ENCODE results near the gene CST4.
"Not testable (repeated sequence)": the region's sequence is repeated elsewhere in the genome, so short reads cannot be mapped to it uniquely, and the experiment has no call there.

Gene CST4

DNA sequence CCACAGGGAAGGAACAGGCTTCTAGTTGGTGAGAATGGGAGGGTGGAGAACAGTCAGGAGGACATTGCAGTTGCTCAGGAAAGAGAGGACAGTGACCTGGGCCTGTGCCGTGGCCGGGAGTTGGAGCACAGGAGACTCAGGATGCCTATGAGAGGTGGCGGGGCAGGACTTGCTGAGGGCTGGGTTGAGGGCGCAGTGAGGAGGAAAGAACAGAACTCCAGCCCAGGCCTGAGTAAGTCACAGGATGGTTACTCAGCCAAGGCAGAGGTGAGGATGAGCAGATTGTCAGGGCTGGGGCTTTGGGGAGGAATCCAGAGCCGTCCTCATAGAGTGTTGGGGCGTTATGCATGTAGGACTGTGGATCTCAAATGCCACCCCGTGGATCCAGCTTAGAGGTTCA, 21.2 kb downstream of the CST4 start:
- H3K9me3 ChIP-seq (ENCODE audit: low read depth, low read length): no peaks in the 10 kb centered on the region
- H3K27ac ChIP-seq: no peak overlapping the region
- no peak overlapping the region for H3K4me3 ChIP-seq
- no peak overlapping the region for H3K9ac ChIP-seq (ENCODE audit: insufficient read length)
- TF ChIP-seq FOXP2 (optimal IDR thresholded peaks at IDR 0.05; ENCODE audit: control extremely low read depth, extremely low read length, insufficient read depth): no peak
- no peak for TF ChIP-seq EZH2 (IDR thresholded peaks at IDR 0.05)
- no peak for TF ChIP-seq POLR2AphosphoS5 (IDR thresholded peaks at IDR 0.05; ENCODE audit: borderline replicate concordance, low read depth, low read length)
- H3K36me3 ChIP-seq (ENCODE audit: insufficient read depth, low read length): no peaks in the 10 kb centered on the region
- no peak for DNase-seq (ENCODE audit: low read depth, low spot score)

DNA sequence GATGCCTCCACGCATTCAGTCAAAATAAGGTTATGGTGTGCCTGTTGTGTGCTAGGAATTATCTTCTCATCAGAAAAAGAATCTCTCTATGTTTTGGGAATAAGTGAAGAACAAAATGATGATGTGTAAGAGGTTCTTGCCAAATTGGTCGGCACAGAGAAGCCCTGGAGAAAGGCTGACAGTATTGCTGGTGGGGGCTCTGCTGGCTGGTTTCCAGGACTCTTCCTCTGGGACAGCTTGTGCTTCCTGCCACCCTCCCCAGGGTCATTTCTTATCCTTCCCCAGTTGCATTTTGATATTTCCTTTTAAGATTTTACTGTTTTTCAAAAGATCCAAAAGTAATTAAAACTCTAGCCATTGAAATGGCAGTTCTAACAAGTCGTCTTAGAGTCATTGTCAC, 22.1 kb downstream of the CST4 start:
- TF ChIP-seq EZH2 (IDR thresholded peaks at IDR 0.05) (no peak), FOXP2 (optimal IDR thresholded peaks at IDR 0.05; ENCODE audit: control extremely low read depth, extremely low read length, insufficient read depth) (no peak), POLR2AphosphoS5 (IDR thresholded peaks at IDR 0.05; ENCODE audit: borderline replicate concordance, low read depth, low read length) (no peak)
- no peak for DNase-seq (ENCODE audit: low read depth, low spot score)
- H3K4me3 ChIP-seq: no peak overlapping the region
- no peak overlapping the region for H3K9ac ChIP-seq (ENCODE audit: insufficient read length)
- no peaks in the 10 kb centered on the region for H3K9me3 ChIP-seq (ENCODE audit: low read depth, low read length)
- H3K36me3 ChIP-seq (ENCODE audit: insufficient read depth, low read length): no peaks in the 10 kb centered on the region
- no peak overlapping the region for H3K27ac ChIP-seq

GRCh38 chr20:23666189-23666588, 22.6 kb downstream of the CST4 start:
- Histone ChIP-seq H3K9ac (ENCODE audit: insufficient read length) (no peak overlapping the region), H3K27ac (no peak overlapping the region), H3K4me3 (no peak overlapping the region), H3K9me3 (ENCODE audit: low read depth, low read length) (no peaks in the 10 kb centered on the region), H3K36me3 (ENCODE audit: insufficient read depth, low read length) (no peaks in the 10 kb centered on the region)
- no peak for TF ChIP-seq FOXP2 (optimal IDR thresholded peaks at IDR 0.05; ENCODE audit: control extremely low read depth, extremely low read length, insufficient read depth)
- DNase-seq (ENCODE audit: low read depth, low spot score): no peak

DNA sequence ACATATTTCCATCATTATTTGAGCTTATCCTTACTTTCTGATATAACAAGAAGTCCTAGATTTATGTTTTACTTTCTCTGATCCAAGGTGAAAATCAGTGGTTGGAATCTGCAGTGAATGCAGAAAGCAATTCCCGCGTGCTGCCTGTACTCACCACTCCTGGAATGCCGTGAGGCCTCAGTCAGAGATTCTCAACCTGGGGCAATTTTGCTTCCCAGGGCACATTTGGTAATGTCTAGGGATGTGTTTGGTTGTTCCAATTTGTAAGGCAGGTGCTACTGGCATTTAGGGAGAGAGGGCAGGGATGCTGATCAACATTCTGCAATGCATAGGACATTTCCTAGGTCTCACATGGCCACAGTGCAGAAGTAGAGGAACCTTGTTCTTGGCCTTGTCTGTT, 23.9 kb downstream of the CST4 start:
- Histone ChIP-seq H3K9ac (ENCODE audit: insufficient read length) (no peak overlapping the region), H3K36me3 (ENCODE audit: insufficient read depth, low read length) (no peaks in the 10 kb centered on the region), H3K27ac (no peak overlapping the region), H3K9me3 (ENCODE audit: low read depth, low read length) (no peaks in the 10 kb centered on the region), H3K4me3 (no peak overlapping the region)
- TF ChIP-seq POLR2AphosphoS5 (IDR thresholded peaks at IDR 0.05; ENCODE audit: borderline replicate concordance, low read depth, low read length) (no peak), FOXP2 (optimal IDR thresholded peaks at IDR 0.05; ENCODE audit: control extremely low read depth, extremely low read length, insufficient read depth) (no peak), EZH2 (IDR thresholded peaks at IDR 0.05) (no peak)
- no peak for DNase-seq (ENCODE audit: low read depth, low spot score)

GRCh38 chr20:23664046-23664445, 24.8 kb downstream of the CST4 start:
- H3K9ac ChIP-seq (ENCODE audit: insufficient read length); H3K36me3 ChIP-seq (ENCODE audit: insufficient read depth, low read length); H3K9me3 ChIP-seq (ENCODE audit: low read depth, low read length); H3K4me3 ChIP-seq; DNase-seq (ENCODE audit: low read depth, low spot score); H3K27ac ChIP-seq: not testable (repeated sequence)

GRCh38 chr20:23663180-23663579, 25.7 kb downstream of the CST4 start:
- Histone ChIP-seq H3K36me3 (ENCODE audit: insufficient read depth, low read length) (no peaks in the 10 kb centered on the region), H3K27ac (no peak overlapping the region), H3K4me3 (no peak overlapping the region), H3K9me3 (ENCODE audit: low read depth, low read length) (no peaks in the 10 kb centered on the region), H3K9ac (ENCODE audit: insufficient read length) (no peak overlapping the region)
- no peak for DNase-seq (ENCODE audit: low read depth, low spot score)
- no peak for TF ChIP-seq POLR2AphosphoS5 (IDR thresholded peaks at IDR 0.05; ENCODE audit: borderline replicate concordance, low read depth, low read length)
- no peak for TF ChIP-seq FOXP2 (optimal IDR thresholded peaks at IDR 0.05; ENCODE audit: control extremely low read depth, extremely low read length, insufficient read depth)
- no peak for TF ChIP-seq EZH2 (IDR thresholded peaks at IDR 0.05)

- Histone ChIP-seq H3K9me3 (ENCODE audit: low read depth, low read length) (no peaks in the 10 kb centered on the region), H3K9ac (ENCODE audit: insufficient read length) (no peak overlapping the region)
- DNase-seq (ENCODE audit: low read depth, low spot score): no peak
These were observed 26.5 kb downstream of the CST4 start for GRCh38 chr20:23662276-23662870.

DNA sequence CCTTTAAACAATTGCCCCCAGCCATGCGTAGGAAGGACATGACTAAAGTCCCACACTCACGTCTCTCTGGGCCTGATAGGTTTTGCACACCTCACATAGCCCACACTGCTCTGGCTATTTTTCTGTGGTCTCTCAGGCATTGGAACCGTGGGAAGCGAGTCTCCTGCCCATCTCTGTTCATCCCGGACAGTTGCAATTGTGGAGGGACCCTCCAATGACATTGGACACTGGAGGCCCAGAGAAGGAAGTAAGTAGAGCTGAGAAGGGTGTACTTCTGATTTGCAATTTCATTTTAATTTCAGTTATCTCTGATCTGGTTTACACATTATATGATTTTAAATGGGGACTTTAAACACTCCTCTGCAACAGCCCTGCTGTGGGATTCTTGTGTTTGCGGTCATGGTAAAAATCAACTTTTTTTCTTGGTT, 27.8 kb downstream of the CST4 start:
- Histone ChIP-seq H3K9ac (ENCODE audit: insufficient read length) (no peak overlapping the region), H3K9me3 (ENCODE audit: low read depth, low read length) (no peaks in the 10 kb centered on the region), H3K36me3 (ENCODE audit: insufficient read depth, low read length) (no peaks in the 10 kb centered on the region), H3K4me3 (no peak overlapping the region), H3K27ac (no peak overlapping the region)
- no peak for DNase-seq (ENCODE audit: low read depth, low spot score)
- no peak for TF ChIP-seq POLR2AphosphoS5 (IDR thresholded peaks at IDR 0.05; ENCODE audit: borderline replicate concordance, low read depth, low read length)
- no peak for TF ChIP-seq EZH2 (IDR thresholded peaks at IDR 0.05)
- TF ChIP-seq FOXP2 (optimal IDR thresholded peaks at IDR 0.05; ENCODE audit: control extremely low read depth, extremely low read length, insufficient read depth): no peak

More at GRCh38 chr20:23662276-23662870, 26.5 kb downstream of the CST4 start:
- Histone ChIP-seq H3K4me3 (no peak overlapping the region), H3K36me3 (ENCODE audit: insufficient read depth, low read length) (no peaks in the 10 kb centered on the region), H3K27ac (no peak overlapping the region)
- TF ChIP-seq EZH2 (IDR thresholded peaks at IDR 0.05): no peak
- TF ChIP-seq FOXP2 (optimal IDR thresholded peaks at IDR 0.05; ENCODE audit: control extremely low read depth, extremely low read length, insufficient read depth): no peak
- TF ChIP-seq POLR2AphosphoS5 (IDR thresholded peaks at IDR 0.05; ENCODE audit: borderline replicate concordance, low read depth, low read length): no peak

DNA sequence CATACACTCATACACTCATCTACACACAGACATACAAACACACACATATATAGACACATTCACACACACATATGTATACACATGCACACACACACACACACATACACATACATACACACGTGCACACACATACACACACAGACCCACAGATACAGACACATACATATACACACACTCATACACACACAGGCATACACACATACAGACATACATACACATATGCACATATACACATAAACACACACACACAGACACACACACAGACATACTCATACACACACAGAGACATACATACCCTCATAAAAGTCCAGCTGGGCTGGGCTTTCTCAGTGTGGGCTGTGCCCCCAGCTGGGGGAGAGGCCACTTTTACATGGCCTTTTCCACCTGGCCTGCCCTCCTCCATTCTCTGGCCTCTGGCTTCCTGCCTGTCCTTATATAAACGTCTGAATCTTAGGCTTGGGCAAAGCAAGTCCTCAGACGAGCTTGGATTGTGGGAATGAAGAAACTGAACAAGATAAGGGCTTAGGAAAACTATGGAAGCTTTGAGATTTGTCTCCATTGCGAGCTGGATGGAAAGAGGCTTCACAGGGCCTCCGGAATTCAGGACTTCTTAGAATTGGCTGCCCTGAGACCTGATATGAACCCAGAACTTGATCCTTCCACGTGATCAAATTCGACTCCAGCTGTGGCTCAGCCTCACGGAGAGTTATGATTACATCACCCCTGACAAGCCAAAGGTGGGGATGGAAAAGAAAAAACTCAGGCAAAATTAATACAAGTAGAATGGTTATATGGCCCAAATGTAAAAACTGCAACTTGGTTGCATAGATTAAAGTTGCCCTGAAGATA, 28.6 kb downstream of the CST4 start:
- no peak overlapping the region for H3K9ac ChIP-seq (ENCODE audit: insufficient read length)

GRCh38 chr20:23659610-23659988, 29.2 kb downstream of the CST4 start:
- H3K27ac ChIP-seq; DNase-seq (ENCODE audit: low read depth, low spot score); H3K9ac ChIP-seq (ENCODE audit: insufficient read length); H3K36me3 ChIP-seq (ENCODE audit: insufficient read depth, low read length); H3K9me3 ChIP-seq (ENCODE audit: low read depth, low read length); H3K4me3 ChIP-seq: not testable (repeated sequence)

More for the DNA sequence above, 28.6 kb downstream of the CST4 start:
- DNase-seq (ENCODE audit: low read depth, low spot score): no peak
- H3K4me3 ChIP-seq: no peak overlapping the region
- no peaks in the 10 kb centered on the region for H3K36me3 ChIP-seq (ENCODE audit: insufficient read depth, low read length)
- H3K27ac ChIP-seq: no peak overlapping the region
- no peaks in the 10 kb centered on the region for H3K9me3 ChIP-seq (ENCODE audit: low read depth, low read length)
- TF ChIP-seq FOXP2 (optimal IDR thresholded peaks at IDR 0.05; ENCODE audit: control extremely low read depth, extremely low read length, insufficient read depth): no peak
- TF ChIP-seq EZH2 (IDR thresholded peaks at IDR 0.05): no peak
- no peak for TF ChIP-seq POLR2AphosphoS5 (IDR thresholded peaks at IDR 0.05; ENCODE audit: borderline replicate concordance, low read depth, low read length)

All from SK-N-MC (cell line).